Dermis blood vessel endothelial cell (primary cell): ENCODE results near the gene ROCK1. TPM values are rescaled to one million over a fixed set of nuclear protein-coding genes. Genes with fewer than 3 reads are reported as not detected.

ENCODE experiments used
- DNase-seq: peaks from one replicate; pipeline ENCODE4 v3.0.0; 2010
- total RNA-seq: library from RNA; depleted of rRNA; stranded (reverse); fragments of >200 nt; gene quantifications from 2 replicates; pipeline ENCODE4 v1.2.3, GENCODE V29; 2014

Gene ROCK1
- total RNA-seq, 1 donor from 2014 or later: 41.9 TPM

DNA sequence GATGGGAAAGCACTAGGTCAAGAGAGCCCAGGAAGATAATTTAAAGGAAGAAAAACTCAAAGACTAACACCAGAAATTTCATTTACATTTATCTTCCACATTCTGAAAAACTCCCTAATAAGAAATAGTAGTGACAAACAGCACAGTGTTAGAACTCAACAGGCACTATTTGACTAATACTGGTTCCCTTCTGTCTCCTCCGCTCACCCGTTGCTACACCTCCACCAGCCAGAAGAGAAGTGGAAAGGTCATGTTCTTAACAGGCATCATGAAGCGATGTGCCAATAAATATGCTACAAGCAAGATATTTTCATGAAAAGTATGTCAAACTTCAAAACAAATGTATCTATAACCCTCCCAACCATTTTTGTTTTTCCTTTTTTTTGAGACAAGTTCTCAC lies 5.7 kb downstream of the ROCK1 start:
- DNase-seq: no peak

DNA sequence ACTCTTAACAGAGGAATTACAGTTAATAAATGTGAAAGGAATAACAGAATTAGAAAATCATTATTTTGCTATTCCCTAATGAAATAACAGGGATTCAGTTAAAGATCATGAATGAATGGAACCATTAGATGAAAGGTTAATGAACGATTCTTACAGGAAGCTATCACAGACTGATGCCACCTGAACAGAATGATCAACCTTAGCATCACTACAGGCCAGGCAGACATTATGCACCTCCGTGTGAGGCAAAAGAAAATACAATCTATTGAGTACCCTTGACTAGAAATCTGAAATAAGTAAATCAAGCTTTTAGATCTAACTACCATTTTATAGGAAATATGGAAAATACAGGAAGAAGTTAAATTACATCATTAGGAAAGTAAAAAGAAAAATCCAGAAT lies 10.4 kb downstream of the ROCK1 start:
- DNase-seq: no peak

DNA sequence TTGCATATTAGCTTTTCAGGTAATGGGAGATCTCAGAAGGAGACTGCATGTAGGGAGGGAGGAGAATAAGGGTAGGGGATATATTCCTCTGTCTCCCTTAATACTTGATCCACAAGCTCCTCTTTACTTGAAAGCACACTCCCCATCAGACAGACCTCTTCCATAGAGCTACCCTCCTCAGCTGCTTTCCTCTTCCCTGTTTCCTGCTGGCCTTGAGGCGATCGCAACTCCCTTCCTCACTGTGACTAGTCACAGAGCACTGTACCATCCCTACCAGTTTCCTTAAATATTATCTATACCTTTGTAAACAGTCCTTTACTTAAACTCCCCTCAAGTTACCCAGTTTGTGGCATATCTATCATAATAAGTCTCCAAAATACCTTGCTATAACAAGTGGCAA lies 10.9 kb downstream of the ROCK1 start:
- DNase-seq: no peak

DNA sequence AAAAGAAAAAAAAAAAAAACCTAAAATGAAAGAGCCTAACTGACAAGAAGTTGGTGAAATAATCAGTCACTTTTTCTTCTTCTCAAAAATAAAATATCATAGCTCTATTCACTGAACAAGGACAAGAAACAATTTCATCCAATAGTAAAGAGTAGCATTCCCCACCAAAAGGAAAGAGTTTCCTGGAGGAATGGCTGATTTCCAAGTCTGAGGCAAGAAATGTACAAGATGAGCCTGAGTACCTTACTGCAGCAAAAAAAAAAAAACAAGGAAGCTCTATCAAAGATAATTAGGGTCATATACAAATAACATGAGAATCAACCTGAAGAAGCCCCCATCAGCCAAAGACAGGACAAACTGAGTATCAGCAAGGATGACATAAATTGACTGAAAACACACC lies 11.5 kb downstream of the ROCK1 start:
- DNase-seq: peak; percentile 28

DNA sequence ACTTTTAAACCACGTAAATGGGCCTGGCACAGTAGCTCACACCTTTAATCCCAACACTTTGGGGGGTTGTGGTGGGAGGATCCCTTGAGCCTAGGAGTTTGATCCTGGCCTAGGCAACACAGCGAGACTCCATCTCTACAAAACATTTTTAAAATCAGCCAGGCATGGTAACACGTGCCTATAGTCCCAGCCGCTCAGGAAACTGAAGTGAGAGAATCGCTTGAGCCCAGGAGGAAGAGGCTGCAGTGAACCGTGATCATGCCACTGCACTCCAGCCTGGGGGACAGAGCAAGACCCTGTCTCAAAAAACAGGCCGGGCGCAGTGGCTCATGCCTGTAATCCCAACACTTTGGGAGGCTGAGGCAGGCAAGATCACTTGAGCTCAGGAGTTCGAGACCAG lies 12.2 kb downstream of the ROCK1 start:
- DNase-seq: no peak

DNA sequence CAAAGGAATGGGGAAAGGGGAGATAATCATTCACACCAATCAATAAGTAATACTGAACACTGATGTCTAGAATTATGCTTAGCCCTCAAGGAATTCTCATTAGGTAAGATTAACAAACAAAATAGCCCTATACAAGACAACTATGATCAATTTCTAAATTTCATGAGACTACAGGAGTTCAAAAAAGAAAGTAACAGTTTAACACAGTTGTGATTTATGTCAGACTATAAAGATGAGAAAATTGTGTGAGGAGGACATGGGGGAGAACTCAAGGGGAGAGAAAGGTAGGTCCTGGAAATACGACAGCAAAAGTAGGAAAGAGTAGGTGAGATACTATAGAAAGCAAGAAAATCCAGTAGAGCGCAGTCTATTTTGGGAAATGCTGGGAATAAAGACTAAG lies 14.9 kb downstream of the ROCK1 start:
- DNase-seq: no peak

DNA sequence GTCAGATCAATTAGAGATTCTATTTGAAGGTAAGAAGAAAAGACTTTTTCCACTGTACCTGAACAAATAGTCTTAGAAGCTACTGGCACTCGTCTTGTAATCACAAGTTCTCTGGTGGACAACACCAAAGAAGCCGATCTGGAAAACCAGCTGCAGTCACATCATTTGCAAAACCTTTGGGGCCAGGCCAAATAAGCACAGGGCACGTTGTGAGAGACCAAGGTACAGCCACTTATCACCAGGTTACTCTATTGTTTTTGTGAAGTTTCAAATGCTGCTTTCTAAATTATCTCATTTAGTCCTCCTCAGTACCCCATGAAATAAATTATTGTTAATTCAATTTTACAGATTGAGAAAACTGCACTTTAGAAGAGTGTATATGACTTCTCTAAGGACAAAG lies 18.5 kb downstream of the ROCK1 start:
- DNase-seq: no peak

DNA sequence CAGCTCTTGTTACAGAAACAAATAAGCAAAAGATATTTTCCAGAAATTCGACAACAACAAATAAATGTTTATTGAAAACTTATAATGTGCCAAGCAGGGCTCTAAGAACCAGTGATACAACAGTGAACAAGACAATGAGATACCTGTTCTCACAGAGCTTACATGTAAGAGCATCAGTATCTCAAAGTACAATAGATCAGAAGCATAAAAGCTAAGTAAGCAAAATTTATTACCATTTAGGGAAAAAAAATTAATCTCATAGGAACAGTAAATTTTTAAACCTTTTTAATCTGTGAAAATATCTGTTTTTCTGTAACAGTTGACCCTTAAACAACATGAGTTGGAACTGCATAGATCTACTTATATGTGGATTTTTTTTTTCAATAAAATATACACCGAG lies 20.9 kb downstream of the ROCK1 start:
- no peak for DNase-seq

DNA sequence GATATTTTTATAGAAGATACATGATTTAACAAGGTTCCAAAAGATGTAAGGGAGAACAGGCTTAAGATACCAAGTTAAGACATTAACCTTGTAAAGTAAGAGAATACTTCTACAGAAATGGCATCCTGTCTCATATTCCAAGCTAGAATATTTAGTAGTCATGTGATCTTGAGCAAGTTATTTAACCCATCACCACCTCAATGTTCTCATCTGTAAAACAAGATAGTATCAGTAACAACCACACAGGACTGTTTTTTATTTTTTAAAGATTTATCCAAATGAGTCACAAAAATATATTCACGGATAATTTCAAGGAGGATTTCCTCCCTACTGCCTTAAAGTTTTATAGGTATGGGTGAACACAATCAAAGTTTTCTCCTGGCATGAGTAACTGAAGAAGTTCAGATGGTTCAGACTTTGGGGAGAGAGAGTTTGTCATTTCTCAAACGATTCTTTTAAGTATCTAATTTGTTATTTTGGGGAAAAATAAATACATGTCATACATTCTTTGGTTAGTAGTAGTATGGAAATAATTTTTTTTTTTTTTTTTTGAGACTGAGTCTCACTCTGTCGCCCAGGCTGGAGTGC lies 25.9 kb downstream of the ROCK1 start:
- no peak for DNase-seq

DNA sequence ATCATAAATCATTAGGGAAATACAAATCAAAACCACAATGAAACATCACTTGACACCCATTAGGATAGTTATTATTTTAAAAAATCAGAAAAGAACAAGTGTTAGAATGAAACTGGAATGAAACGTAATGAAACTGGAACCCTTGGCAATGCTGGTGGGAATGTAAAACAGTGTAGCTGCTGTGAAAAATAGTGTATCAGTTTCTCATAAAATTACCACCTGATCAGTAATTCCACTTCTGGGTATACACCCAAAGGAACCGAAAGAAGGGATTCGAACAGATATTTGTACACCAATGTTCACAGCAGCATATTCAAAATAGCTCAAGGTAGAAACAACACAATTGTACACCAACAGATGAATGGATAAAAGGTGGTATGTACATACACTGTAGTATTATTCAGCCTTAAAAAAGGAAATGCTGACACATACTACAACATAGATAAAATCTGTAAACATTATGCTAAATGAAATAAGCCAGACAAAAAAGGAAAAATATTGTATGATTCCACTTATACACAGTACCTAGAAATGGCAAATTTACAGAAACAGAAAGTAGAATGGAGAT lies 27.0 kb downstream of the ROCK1 start:
- DNase-seq: no peak

DNA sequence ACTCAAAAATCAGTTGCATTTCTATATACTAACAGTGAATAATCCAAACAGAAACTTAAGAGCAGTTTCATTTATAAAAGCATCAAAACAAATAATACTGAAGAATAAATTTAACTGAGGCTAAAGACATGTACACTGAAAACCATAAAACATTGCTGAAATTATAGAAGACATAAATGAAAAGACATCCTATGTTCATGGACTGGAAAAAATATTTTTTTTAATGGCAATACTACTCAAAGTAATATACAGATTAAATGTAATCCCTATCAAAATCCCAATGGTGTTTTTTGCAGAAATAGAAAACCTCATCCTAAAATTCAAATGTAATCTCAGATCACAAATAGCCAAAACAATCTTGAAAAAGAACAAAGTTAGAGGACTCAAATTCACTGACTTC lies 28.6 kb downstream of the ROCK1 start:
- no peak for DNase-seq

DNA sequence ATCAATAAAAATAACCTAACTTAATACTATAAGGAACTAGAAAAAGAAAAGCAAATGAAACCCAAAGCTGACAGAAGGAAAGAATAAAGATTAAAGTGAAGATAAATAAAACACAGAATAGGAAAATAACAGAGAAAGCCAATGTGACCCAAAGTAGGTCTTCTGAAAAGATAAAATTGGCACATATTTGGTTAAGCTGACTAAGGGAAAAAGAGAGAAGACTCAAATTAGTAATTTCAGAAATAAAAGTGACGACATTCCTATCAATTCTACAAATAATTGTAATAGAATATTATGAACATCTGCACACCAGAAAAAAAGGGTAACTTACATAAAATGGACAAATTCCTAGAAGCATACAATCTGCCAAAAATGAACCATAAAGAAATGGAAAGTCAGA lies 30.2 kb downstream of the ROCK1 start:
- DNase-seq: no peak

DNA sequence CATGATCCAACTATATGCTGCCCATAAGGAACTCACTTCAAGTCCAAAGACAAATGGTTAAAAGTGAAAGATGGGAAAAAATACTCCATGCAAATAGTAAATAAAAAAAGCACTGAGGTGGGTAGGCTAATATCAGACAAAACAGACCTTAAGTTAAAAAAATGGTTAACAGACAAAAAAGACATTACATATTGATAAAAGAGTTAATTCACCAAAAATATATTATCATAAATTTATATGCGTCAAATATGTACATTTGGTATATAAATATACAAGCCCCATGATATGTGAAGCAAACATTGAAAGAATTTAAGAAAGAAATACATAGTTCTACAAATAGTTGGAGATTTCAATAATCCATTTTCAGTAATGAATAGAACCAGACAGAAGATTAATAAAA lies 31.0 kb downstream of the ROCK1 start:
- DNase-seq: no peak

DNA sequence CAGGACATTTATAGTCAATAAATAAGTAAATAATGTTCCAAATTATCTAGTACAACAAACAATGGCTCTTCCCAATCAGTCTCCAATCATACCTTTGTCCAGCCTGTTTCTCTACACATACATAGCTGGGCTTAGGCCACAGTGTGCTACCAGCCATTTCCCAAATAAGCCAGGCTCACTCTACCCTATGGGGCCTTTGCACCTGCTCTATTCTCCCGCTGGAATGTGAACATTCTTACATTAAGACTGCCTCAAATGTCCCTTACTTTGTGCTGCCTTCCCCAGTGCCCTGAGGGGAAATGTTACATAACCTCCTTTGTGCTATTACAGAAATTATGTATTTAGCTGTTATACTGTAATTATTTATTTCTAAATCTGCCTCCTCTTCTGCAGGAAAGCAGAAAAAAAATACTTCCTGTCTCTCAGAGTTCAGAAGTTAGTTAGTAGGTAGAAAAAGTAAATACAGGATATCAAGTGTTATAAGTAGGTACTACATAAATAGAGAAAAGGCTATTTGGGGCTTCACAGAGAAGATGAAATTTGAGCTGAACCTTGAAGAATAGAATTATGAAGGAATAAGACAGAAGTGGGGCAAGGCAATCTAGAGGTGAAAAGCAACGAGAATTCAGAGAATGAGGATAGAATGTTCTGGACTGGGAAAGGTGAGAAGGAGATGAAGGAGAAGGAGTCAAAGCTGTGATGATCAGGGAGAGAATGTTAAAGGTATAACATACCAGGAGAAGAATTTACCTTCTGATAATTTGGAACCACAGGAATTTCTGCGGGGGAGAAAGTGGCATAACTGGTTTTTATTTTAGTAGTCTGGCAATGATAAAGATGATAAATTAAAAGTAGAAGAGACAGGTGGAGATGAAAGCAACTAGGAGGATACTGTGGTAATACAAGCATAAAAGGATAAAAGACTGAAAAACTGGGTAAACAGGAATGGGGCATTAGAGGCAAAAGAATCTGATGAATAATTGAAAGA lies 37.0 kb downstream of the ROCK1 start:
- peak; percentile 5 for DNase-seq

DNA sequence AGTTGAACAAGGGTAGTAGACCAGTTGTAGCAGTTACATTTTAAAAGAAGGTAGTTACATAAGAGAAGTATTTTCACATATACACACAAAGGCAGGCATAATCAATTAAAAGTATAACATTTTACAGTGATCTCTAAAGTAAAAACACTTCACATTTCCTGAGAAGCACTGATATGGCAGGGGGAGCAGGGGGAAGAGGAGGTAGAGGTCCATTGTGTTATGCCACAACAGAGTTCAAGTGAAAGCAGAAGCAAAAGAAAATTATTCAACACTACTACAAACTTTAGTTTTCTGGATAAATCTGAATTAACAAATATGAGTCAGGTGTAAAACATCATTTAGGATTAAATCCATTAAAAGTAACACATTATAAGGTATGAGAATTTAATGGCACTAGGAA lies 38.4 kb downstream of the ROCK1 start:
- DNase-seq: peak; percentile 10

DNA sequence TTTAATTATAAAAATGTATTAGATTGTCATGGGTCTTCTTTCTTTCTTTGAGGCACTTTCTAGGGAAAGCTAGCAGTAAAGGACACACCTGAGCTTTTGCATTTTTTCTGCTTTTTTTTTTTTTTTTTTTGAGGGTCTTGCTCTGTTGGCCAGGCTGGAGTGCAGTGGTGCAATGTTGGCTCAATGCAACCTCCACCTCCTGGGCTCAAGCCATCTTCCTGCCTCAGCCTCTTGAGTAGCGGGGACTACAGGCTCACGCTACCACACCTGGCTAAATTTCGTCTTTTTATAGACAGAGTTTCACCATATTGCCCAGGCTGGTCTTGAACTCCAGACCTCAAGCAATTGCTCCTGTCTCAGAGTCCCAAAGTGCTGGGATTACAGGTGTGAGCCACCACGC lies 40.5 kb downstream of the ROCK1 start:
- DNase-seq: no peak

DNA sequence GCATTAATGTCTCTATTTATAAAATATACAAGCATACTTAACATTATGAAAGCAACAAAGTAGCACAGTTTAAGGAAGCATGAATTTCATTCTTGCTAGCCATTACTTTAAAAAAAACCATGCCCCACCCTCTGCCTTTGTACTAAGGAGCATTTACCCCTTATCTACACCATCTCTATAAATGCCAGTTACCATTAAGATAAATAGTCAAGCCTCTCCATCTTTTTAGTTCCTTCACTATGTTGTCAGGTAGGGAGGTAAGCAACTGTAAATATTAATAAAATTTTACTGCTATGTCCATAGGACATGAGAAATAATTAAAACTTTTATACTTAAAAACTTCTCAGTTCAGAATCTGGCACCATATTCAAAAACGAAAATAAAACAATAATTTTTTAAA lies 42.1 kb downstream of the ROCK1 start:
- DNase-seq: no peak

DNA sequence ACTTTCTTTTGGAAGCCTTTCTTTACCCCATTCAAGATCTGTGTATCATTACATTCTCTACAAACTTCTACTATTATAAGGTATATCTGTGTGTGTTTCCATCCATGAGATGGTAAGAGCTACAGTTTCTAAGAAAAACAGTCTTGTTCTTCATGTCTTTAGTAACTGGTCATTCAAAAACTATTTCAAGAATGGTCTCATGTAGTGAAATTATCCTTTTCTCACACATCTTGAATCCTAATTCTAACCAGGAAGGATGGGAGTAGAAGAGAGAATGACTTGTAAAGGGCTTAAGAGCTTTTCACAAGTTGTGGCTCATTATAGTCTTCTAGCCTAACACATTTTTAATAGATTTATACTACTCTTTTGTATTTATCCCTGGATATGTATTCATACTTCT lies 47.3 kb downstream of the ROCK1 start:
- no peak for DNase-seq

DNA sequence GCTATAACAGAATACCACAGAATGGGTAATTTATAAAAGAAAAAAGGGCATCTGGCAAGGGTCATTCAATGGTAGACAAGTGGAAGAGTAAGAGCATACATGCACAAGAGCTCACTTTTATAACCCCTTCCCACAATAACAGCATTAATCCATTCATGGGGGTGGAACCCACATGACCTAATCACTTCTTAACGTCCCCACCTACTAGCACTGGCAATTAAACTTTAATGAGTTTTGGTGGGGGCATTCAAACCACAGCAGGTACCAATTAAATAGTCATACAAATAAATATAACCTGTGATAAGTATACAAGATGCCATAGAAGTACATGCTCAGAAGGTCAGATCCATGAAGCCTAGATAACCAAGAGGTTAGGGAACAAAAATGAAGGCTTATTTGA lies 48.6 kb downstream of the ROCK1 start:
- DNase-seq: no peak

DNA sequence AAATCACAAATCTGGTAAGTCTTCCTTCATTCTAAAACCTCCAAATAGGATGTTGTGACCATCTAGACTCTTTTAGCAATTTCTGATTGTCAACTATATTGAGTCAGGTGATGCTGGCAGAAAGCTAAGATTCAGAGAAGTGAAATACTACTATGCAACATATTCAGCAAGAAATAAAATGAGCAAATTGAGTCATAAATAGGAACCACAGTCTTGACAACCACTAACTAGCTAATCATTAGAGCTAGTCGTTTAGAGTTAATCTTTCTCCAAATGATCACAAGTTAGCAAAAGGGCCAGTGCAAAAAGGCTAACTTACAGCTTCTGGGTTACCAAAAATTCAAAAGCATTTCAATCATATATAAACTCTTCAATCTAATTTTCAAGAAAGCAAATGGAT lies 54.5 kb downstream of the ROCK1 start:
- DNase-seq: no peak

DNA sequence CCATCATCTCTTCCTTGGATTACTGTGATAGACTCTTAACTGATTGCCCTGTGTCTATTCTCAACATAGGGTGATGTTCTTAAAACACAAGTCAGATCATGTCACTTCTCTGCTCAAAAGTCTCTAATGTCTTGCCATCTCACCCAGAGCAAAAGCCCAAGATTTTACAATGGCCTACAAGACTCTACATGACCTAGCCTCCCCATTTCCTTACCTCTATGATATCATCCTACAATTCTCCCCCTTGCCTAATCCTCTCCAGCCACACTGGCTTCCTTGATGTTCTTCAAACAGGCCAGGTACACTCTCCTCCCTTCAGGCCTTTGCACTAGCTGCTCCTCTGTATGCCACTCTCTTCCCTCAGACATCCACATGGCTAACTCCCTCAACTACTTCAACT lies 55.1 kb downstream of the ROCK1 start:
- no peak for DNase-seq

DNA sequence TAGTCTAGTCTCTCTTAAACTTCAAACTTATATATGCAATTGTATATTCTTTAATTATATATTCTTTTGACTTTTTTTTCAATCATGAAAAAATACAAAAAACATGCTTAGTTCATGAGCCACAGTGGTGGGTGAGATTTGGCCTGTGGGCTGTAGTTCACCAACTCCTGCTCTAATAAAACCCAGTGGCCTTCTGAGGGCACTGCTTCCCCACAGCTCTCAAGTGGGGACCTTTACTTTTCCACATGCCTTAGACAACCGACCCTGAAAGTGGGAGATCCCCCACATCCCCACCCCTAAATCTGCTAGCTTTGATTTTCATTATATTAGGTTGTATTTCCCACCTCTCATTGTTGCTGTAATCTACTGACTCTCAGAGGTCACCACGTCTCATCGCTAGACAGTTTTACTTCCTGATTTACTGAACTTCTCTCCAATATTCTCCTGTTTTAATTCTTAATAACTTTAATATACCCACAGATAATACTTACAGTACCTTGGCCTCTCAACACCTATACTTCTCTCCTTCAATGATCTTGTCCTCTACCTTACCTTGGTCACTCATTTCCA lies 57.3 kb downstream of the ROCK1 start:
- DNase-seq: no peak

DNA sequence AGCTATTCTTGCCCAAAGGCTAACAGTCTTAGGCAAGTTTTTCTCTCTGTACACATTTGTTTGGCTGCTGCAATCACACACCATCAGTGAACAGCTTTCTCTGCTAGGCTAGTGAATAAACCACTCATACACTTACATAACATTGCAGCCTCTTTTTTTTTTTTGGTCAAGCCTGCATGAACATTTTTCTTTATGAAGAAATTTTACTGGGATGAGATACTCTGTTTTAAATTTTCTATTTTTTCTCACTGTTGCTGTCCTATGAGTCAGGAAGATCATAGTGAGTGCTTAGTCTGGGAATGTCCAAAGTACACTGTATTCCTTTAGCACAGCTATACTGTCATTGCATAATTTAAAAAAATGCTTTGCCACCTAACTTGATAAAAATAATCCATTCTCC lies 58.5 kb downstream of the ROCK1 start:
- no peak for DNase-seq

DNA sequence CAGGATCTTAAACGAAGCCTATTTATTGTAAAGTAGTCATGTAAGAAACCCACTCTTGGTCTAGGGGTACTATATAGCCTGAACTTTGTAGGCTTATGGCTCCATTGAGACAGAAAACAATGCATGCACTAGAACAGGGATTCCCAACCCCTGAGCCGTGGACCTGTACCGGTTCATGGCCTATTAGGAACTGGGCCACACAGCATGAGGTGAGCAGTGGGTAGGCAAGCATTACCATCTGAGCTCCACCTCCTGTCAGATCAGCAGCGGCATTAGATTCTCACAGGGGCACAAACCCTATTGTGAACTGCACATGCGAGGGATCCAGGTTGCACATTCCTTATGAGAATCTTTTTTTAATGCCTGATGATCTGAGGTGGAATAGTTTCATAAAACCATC lies 59.2 kb downstream of the ROCK1 start:
- DNase-seq: no peak
